Endothelial cell of umbilical vein (primary cell): Measurements from ENCODE around the gene ZNF740. TPM values are rescaled to one million over a fixed set of nuclear protein-coding genes. Genes with fewer than 3 reads are reported as not detected.

Source experiments
- BruUV-seq: library from RNA; stranded (reverse); fragments of 400-500 nt; replicated peaks from 2 replicates; lab custom pipeline; 2021; lab: Mats Ljungman, UMichigan
- CTCF ChIA-PET: fragments of 300-600, 350-600 bp; sonication (Branson Sonifier 250); formaldehyde crosslinking; loops from one replicate; lab custom pipeline; 2021; ENCODE audit warnings: antibody characterized with exemption, inconsistent platforms; lab: Charles Lee
- POLR2A ChIA-PET: fragments of 300-600, 350-600 bp; sonication (Branson Sonifier 250); formaldehyde crosslinking; loops from one replicate; lab custom pipeline; 2021; ENCODE audit warnings: antibody characterized with exemption, inconsistent platforms; lab: Charles Lee
- DNase-seq: peaks from one replicate; pipeline ENCODE4 v3.0.0-alpha.2; 2011; ENCODE audit warnings: low read depth, low spot score
- FAIRE-seq: peaks from 2 replicates; lab custom pipeline; 2011; peaks lifted over from hg19 to GRCh38; lab: Jason Lieb, UNC
- H2AFZ ChIP-seq: 2 replicates; pipeline ENCODE4 v1.6.0; 2012; ENCODE audit warnings: low read depth, low read length, control low read depth, inconsistent platforms
- H3K27ac ChIP-seq: 2 replicates; pipeline ENCODE4 v1.5.1; 2011; ENCODE audit warnings: low read depth, mild to moderate bottlenecking, control low read depth, low read length, moderate library complexity; ENCODE audit not compliant: insufficient read depth
- H3K27me3 ChIP-seq, 2 experiments: 2 replicates each; pipeline versions ENCODE4 v1.6.0 to v1.6.1; 2011; ENCODE audit warnings: low read length in 2 of 2, mixed read lengths in 1 of 2; ENCODE audit not compliant: control insufficient read depth in 2 of 2, insufficient read depth in 2 of 2
- H3K36me3 ChIP-seq, 2 experiments: 2 replicates in 1 of 2; 3 replicates in 1 of 2; pipeline ENCODE4 v1.5.1; 2011; ENCODE audit warnings: low read length in 2 of 2, mild to moderate bottlenecking in 1 of 2, moderate library complexity in 1 of 2; ENCODE audit not compliant: control insufficient read depth in 2 of 2, insufficient read depth in 2 of 2; ENCODE audit errors: extremely low read depth in 1 of 2
- H3K4me1 ChIP-seq: 3 replicates; pipeline ENCODE4 v1.5.1; 2011; ENCODE audit warnings: mild to moderate bottlenecking, low read length; ENCODE audit not compliant: control insufficient read depth, insufficient read depth; ENCODE audit errors: extremely low read depth
- H3K4me2 ChIP-seq: 2 replicates; pipeline ENCODE4 v1.6.1; 2011; ENCODE audit warnings: low read length, control low read depth, mixed read lengths; ENCODE audit not compliant: insufficient read depth
- H3K4me3 ChIP-seq, 3 experiments: fragments of 200-600 bp in 1 of 3; sonication (generic), shearing (Covaris generic) in 1 of 3; replicated peaks in 1 of 3; 2 replicates each; pipeline ENCODE4 v1.5.1; 2011 to 2016; ENCODE audit warnings: control low read depth in 3 of 3, low read length in 3 of 3, mild to moderate bottlenecking in 2 of 3, inconsistent platforms in 1 of 3, low read depth in 1 of 3, moderate library complexity in 1 of 3; ENCODE audit not compliant: insufficient read depth in 1 of 3
- H3K79me2 ChIP-seq: 2 replicates; pipeline ENCODE4 v1.6.0; 2012; ENCODE audit warnings: low read length, inconsistent platforms; ENCODE audit not compliant: control insufficient read depth, insufficient read depth
- H3K9ac ChIP-seq: replicated peaks from 2 replicates; pipeline ENCODE3; 2011; ENCODE audit warnings: low read length, control low read depth; ENCODE audit not compliant: insufficient read depth; ENCODE audit errors: extremely low read depth
- H3K9me1 ChIP-seq: replicated peaks from 3 replicates; pipeline ENCODE4 v1.6.0; 2011; ENCODE audit warnings: mild to moderate bottlenecking, low read length; ENCODE audit not compliant: control insufficient read depth, insufficient read depth; ENCODE audit errors: extremely low read depth
- H3K9me3 ChIP-seq: replicated peaks from 2 replicates; pipeline ENCODE4 v1.5.1; 2012; ENCODE audit warnings: low read length, inconsistent platforms; ENCODE audit not compliant: control insufficient read depth, insufficient read depth
- H4K20me1 ChIP-seq: replicated peaks from 2 replicates; pipeline ENCODE3; 2011; ENCODE audit warnings: mild to moderate bottlenecking, low read length; ENCODE audit not compliant: control insufficient read depth, insufficient read depth; ENCODE audit errors: extremely low read depth
- EZH2 ChIP-seq: IDR thresholded peaks from 2 replicates; pipeline ENCODE4 v1.6.1; 2012; ENCODE audit warnings: borderline replicate concordance, low read depth, mild to moderate bottlenecking, moderate library complexity, low read length, inconsistent platforms; ENCODE audit not compliant: severe bottlenecking
- FOS ChIP-seq: IDR thresholded peaks from 2 replicates; pipeline ENCODE4 v1.6.1; 2011; ENCODE audit warnings: mild to moderate bottlenecking, low read length, moderate library complexity, borderline replicate concordance; ENCODE audit not compliant: insufficient read depth
- GATA2 ChIP-seq: IDR thresholded peaks from 2 replicates; pipeline ENCODE4 v1.7.0; 2011; ENCODE audit warnings: low read depth, mild to moderate bottlenecking, moderate library complexity, mixed read lengths, low read length; ENCODE audit not compliant: insufficient read length, insufficient read depth
- JUN ChIP-seq: IDR thresholded peaks from 2 replicates; pipeline ENCODE4 v1.6.1; 2011; ENCODE audit warnings: borderline replicate concordance, low read depth; ENCODE audit not compliant: insufficient read length, insufficient read depth
- MYC ChIP-seq: IDR thresholded peaks from one replicate; pipeline ENCODE4 v1.6.1; 2011; ENCODE audit warnings: mild to moderate bottlenecking, low read depth, low read length
- POLR2A ChIP-seq: IDR thresholded peaks from 2 replicates; pipeline ENCODE4 v1.6.1; 2012; ENCODE audit warnings: low read depth, mild to moderate bottlenecking, control low read depth, low read length
- POLR2AphosphoS5 ChIP-seq: IDR thresholded peaks from 2 replicates; pipeline ENCODE4 v1.6.1; 2012; ENCODE audit warnings: low read depth, mild to moderate bottlenecking, control low read depth, low read length, moderate library complexity; ENCODE audit not compliant: insufficient read depth
- dilution Hi-C: fragments of 300-500 bp; cut with MboI; formaldehyde crosslinking; loops from one replicate; pipeline ENCODE4 v1.15.0; 2019; ENCODE audit warnings: low sequenced_read_pairs; ENCODE audit not compliant: extremely low pct_ligation_motif_present
- intact Hi-C: fragments of 100-400 bp; cut with micrococcal nuclease; formaldehyde crosslinking; loops from one replicate; pipeline ENCODE4 v1.10.0; 2022
- polyA plus RNA-seq, 4 experiments: library from polyadenylated mRNA; depleted of rRNA in 3 of 4; stranded (reverse) in 3 of 4; unstranded in 1 of 4; fragments of >200 nt; gene quantifications; 2 replicates each; pipeline versions ENCODE4 v1.2.1 to v1.2.3, GENCODE V29; 2011 to 2012; ENCODE audit warnings: missing spikeins in 1 of 4
- total RNA-seq: library from RNA; stranded (reverse); gene quantifications from 2 replicates; pipeline ENCODE4 v1.2.3, GENCODE V29; 2021
- TF ChIP-seq, protein P1 (sequence below): IDR thresholded peaks from 2 replicates; pipeline ENCODE4 v1.6.1; 2011; ENCODE audit not compliant: insufficient read depth, insufficient read length
- TF ChIP-seq, protein P2 (sequence below), 2 donors: IDR thresholded peaks; 1 replicate in 1 of 2; 2 replicates in 1 of 2; pipeline ENCODE4 v1.5.1; 2011; ENCODE audit warnings: low read length in 2 of 2, mild to moderate bottlenecking in 2 of 2, moderate library complexity in 2 of 2, control low read depth in 1 of 2, inconsistent platforms in 1 of 2, low read depth in 1 of 2; ENCODE audit not compliant: insufficient read depth in 1 of 2; ENCODE audit errors: extremely low read depth in 1 of 2

Gene ZNF740
- total and polyA plus RNA-seq, 2 donors (not counting 3 experiments of a cell fraction or from before 2014, with no cell fraction given), result 10.5 to 38.1 TPM

DNA sequence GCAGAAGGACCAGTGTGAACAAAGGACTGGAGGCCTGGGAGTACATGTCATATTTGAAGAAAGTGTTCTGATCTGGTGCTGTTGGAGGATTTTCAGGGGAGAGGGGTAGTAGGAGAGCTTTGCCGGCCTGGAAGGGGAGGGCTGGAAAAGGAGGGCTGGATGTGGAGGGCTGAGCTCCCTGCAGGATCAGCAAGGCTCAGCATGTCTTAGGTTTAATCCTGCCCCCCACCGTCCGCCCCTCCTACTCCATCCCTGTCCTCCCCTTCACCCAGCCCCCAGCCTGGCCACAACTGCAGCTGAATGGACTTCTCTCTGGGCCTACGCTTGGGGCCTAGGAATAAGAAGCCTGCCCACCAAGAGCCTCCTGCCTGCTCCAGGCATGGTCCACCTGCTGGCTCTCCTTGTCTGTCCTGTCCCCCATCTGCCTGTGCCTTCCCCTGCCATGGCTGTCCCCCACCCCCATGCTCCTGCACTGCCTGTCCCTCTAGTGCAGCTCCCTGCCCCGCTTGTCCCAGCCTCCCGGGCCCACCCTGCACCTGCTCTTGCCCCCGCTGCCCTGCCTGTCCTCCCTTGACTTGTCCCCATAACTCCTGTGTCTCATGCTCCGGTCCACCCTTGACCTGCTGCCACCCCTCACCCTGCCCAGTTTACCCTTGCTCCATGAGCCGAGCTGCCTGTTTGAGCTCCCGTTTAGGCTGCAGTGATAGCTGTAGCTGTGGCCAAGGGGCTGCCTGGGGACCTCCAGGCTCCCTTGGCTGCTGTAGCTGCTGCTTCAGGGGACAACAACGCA is 61.3 kb downstream of the ZNF740 start:
- Histone ChIP-seq H3K27me3 (peaks cover 16 to 18% of the 10 kb centered on the region in 2 experiments), H4K20me1 (no peaks in the 10 kb centered on the region), H3K4me3 (no peak overlapping the region), H3K79me2 (no peaks in the 10 kb centered on the region), H3K27ac (no peak overlapping the region), H3K9ac (no peak overlapping the region), H3K4me2 (no peak overlapping the region), H3K4me1 (no peaks in the 10 kb centered on the region), H3K9me3 (no peaks in the 10 kb centered on the region), H2AFZ (no peak overlapping the region), H3K9me1 (no peaks in the 10 kb centered on the region), H3K36me3 (no peaks in the 10 kb centered on the region)
- intact Hi-C loops, result no loop called here
- dilution Hi-C loops, result no loop called here
- FAIRE-seq, result no peak
- ChIA-PET CTCF (interaction anchor here (0.9 to 8.0 kb wide), 7 partner anchors 8 to 82 kb away, joined by 3 to 38 read pairs (median 4); partner anchors contain the start of gene ESPL1), POLR2A (no interaction called here)
- TF ChIP-seq MYC, result no peak
- TF ChIP-seq JUN, result no peak
- no peak for TF ChIP-seq POLR2A
- no peak for TF ChIP-seq FOS
- no peak for TF ChIP-seq EZH2
- TF ChIP-seq POLR2AphosphoS5, result no peak
- TF ChIP-seq, protein P1, sequence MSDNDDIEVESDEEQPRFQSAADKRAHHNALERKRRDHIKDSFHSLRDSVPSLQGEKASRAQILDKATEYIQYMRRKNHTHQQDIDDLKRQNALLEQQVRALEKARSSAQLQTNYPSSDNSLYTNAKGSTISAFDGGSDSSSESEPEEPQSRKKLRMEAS, result no peak
- TF ChIP-seq, protein P2, sequence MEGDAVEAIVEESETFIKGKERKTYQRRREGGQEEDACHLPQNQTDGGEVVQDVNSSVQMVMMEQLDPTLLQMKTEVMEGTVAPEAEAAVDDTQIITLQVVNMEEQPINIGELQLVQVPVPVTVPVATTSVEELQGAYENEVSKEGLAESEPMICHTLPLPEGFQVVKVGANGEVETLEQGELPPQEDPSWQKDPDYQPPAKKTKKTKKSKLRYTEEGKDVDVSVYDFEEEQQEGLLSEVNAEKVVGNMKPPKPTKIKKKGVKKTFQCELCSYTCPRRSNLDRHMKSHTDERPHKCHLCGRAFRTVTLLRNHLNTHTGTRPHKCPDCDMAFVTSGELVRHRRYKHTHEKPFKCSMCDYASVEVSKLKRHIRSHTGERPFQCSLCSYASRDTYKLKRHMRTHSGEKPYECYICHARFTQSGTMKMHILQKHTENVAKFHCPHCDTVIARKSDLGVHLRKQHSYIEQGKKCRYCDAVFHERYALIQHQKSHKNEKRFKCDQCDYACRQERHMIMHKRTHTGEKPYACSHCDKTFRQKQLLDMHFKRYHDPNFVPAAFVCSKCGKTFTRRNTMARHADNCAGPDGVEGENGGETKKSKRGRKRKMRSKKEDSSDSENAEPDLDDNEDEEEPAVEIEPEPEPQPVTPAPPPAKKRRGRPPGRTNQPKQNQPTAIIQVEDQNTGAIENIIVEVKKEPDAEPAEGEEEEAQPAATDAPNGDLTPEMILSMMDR (IDR thresholded peaks at IDR 0.05; ENCODE audit: extremely low read depth in 1 of 2, insufficient read depth in 1 of 2, low read depth in 1 of 2, low read length in 2 of 2), result no peak
- no peak for TF ChIP-seq GATA2
- BruUV-seq, result no TSS peak
- DNase-seq, result no peak
